PC-9 (cell line): ENCODE data around the gene EGFR.

Experiments used
- CTCF ChIP-seq: fragments of 200-600 bp; sonication (generic); conservative IDR thresholded peaks from 2 replicates; pipeline ENCODE4 v1.6.1; 2017; ENCODE audit warnings: mixed run types, antibody characterized with exemption, mild to moderate bottlenecking, moderate library complexity
- EZH2 ChIP-seq: fragments of 200-600 bp; sonication (generic); IDR thresholded peaks from 2 replicates; pipeline ENCODE4 v1.8.0; 2017; ENCODE audit warnings: antibody characterized with exemption, low read depth

GRCh38 chr7:55110993-55111361 lies 92.2 kb downstream of the EGFR start:
- TF ChIP-seq CTCF (no peak), EZH2 (no peak)
